ENCODE results near the gene TRIM33. TPM values are rescaled to one million over a fixed set of nuclear protein-coding genes. Genes with fewer than 3 reads are reported as not detected.
"Not testable (repeated sequence)": the region's sequence is repeated elsewhere in the genome, so short reads cannot be mapped to it uniquely, and the experiment has no call there.

TRIM33 gene
- total and polyA plus RNA-seq, 5 donors from 2014 or later: 27.7 to 56.6 (median 32.3) TPM

DNA sequence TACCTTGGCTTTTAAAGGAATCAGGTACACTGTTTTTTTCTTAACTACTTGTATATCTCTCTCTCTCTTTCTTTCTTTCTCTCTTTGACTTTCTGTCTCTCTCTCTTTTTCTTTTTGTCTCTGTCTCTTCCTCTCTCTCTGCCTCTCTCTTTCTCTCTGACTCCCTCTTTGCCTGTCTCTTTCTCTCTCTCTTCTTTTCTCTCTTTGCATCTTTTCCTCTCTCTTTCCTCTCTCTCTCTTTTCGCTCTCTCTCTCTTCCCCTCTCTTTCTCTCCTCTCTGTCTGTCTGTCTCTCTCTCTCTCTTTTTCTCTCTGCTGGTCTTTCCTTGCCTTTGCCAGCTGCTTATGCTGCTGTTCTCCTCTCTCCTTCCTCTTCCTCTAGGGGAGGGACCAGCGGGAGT is 143.2 kb downstream of the TRIM33 start:
- Mint-ChIP-seq H3K4me1 (no peaks in the 10 kb centered on the region), H3K27me3 (peaks cover 29% of the 10 kb centered on the region), H3K9me3 (peaks cover 0 to 25% (median 7%) of the 10 kb centered on the region in 7 donors), H3K27ac (no peak overlapping the region), H3K36me3 (no peaks in the 10 kb centered on the region), H3K4me3 (peak overlapping the region in 2 of 4 donors; percentile 2 to 52)
- ATAC-seq (ENCODE audit: low read depth in 2 of 2) (no peak), DNase-seq (no peak)
- peaks cover 12 to 15% of the 10 kb centered on the region in 2 experiments for H3K9me3 ChIP-seq (ENCODE audit: control insufficient read depth in 2 of 2, low read length in 2 of 2)
- H3K27me3 ChIP-seq (ENCODE audit: control insufficient read depth, insufficient read depth, low read length): peaks cover 3% of the 10 kb centered on the region
- no peaks in the 10 kb centered on the region for H3K4me1 ChIP-seq (ENCODE audit: control insufficient read depth, insufficient read depth, low read length, poor library complexity, severe bottlenecking)
- no peaks in the 10 kb centered on the region for H3K36me3 ChIP-seq (ENCODE audit: control insufficient read depth, insufficient read depth, low read length)
- no peak overlapping the region for H3K4me3 ChIP-seq (ENCODE audit: low read depth, low read length)
- H3K27ac ChIP-seq (ENCODE audit: insufficient read depth, low read length, poor library complexity, severe bottlenecking): no peak overlapping the region

DNA sequence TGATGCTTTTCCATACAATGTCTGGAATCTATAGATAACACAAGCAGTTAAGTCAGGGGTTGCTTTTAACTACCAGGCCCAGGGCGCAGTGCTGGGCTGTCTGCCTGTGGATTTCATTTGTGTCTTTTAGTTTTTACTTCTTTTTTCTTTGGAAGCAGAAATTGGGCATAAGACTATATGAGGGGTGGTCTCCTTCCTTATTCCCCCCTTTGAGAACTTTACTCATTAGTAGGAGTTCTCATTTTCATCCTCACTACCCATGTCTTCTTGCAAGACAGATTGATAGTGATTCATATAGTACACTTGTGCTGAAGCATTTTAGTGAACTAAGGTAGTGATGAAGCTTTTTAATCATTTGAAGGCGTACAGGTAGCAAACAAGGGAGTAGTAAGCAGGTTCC is 147.8 kb downstream of the TRIM33 start:
- not testable (repeated sequence) for H3K27me3 ChIP-seq (ENCODE audit: control insufficient read depth, insufficient read depth, low read length); H3K4me3 Mint-ChIP-seq; H3K4me3 ChIP-seq (ENCODE audit: low read depth, low read length); H3K4me1 Mint-ChIP-seq; DNase-seq; ATAC-seq (ENCODE audit: low read depth in 2 of 2); H3K36me3 ChIP-seq (ENCODE audit: control insufficient read depth, insufficient read depth, low read length); H3K27ac ChIP-seq (ENCODE audit: insufficient read depth, low read length, poor library complexity, severe bottlenecking); H3K27ac Mint-ChIP-seq; H3K36me3 Mint-ChIP-seq; H3K4me1 ChIP-seq (ENCODE audit: control insufficient read depth, insufficient read depth, low read length, poor library complexity, severe bottlenecking)
- peaks cover 0 to 38% (median 10%) of the 10 kb centered on the region in 7 donors for H3K9me3 Mint-ChIP-seq
- H3K27me3 Mint-ChIP-seq: peaks cover 28% of the 10 kb centered on the region
- peaks cover 19 to 33% of the 10 kb centered on the region in 2 experiments for H3K9me3 ChIP-seq (ENCODE audit: control insufficient read depth in 2 of 2, low read length in 2 of 2)

- Histone ChIP-seq H3K4me3 (ENCODE audit: low read depth, low read length) (no peak overlapping the region), H3K27me3 (ENCODE audit: control insufficient read depth, insufficient read depth, low read length) (peaks cover 4% of the 10 kb centered on the region), H3K9me3 (ENCODE audit: control insufficient read depth in 2 of 2, low read length in 2 of 2) (peaks cover 19 to 33% of the 10 kb centered on the region in 2 experiments), H3K36me3 (ENCODE audit: control insufficient read depth, insufficient read depth, low read length) (no peaks in the 10 kb centered on the region), H3K4me1 (ENCODE audit: control insufficient read depth, insufficient read depth, low read length, poor library complexity, severe bottlenecking) (no peaks in the 10 kb centered on the region), H3K27ac (ENCODE audit: insufficient read depth, low read length, poor library complexity, severe bottlenecking) (no peak overlapping the region)
- peaks cover 2 to 31% (median 6%) of the 10 kb centered on the region in 7 donors for H3K9me3 Mint-ChIP-seq
- no peak for DNase-seq
- no peaks in the 10 kb centered on the region for H3K4me1 Mint-ChIP-seq
- ATAC-seq (ENCODE audit: low read depth in 2 of 2): no peak
- no peaks in the 10 kb centered on the region for H3K36me3 Mint-ChIP-seq
- no peak overlapping the region for H3K27ac Mint-ChIP-seq
- H3K4me3 Mint-ChIP-seq: no peak overlapping the region
- peaks cover 21% of the 10 kb centered on the region for H3K27me3 Mint-ChIP-seq
These were observed 151.2 kb downstream of the TRIM33 start for GRCh38 chr1:114359791-114360190.

DNA sequence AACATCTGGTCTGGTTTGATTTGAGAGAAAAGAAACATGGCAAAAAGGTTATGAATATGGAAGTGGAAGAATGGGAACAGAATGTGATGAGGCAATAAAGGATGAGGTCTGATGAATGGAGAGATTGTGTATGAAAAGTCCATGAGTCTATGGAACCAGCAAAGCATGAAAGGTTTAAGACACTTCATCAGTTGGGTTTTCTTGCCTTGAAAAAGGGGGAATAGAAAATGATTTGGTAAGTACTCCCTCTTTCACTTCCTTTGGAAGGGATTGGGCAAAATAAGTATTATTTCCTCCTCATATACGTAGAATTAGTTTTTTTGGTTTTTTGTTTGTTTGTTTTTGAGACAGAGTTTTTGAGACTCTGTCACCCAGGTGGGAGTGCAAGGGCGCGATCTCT is 155.8 kb downstream of the TRIM33 start:
- ATAC-seq (ENCODE audit: low read depth in 2 of 2) (no peak), DNase-seq (no peak)
- Histone ChIP-seq H3K27me3 (ENCODE audit: control insufficient read depth, insufficient read depth, low read length) (peaks cover 4% of the 10 kb centered on the region), H3K36me3 (ENCODE audit: control insufficient read depth, insufficient read depth, low read length) (no peaks in the 10 kb centered on the region), H3K4me3 (ENCODE audit: low read depth, low read length) (no peak overlapping the region), H3K27ac (ENCODE audit: insufficient read depth, low read length, poor library complexity, severe bottlenecking) (no peak overlapping the region), H3K9me3 (ENCODE audit: control insufficient read depth in 2 of 2, low read length in 2 of 2) (no peaks in the 10 kb centered on the region), H3K4me1 (ENCODE audit: control insufficient read depth, insufficient read depth, low read length, poor library complexity, severe bottlenecking) (no peaks in the 10 kb centered on the region)
- Mint-ChIP-seq H3K36me3 (no peaks in the 10 kb centered on the region), H3K9me3 (peaks cover 0 to 4% (median 0%) of the 10 kb centered on the region in 7 donors), H3K27me3 (peaks cover 4% of the 10 kb centered on the region), H3K4me1 (no peaks in the 10 kb centered on the region), H3K27ac (peak overlapping the region in 1 of 3 donors; percentile 2), H3K4me3 (no peak overlapping the region)

- Histone ChIP-seq H3K9me3 (ENCODE audit: control insufficient read depth in 2 of 2, low read length in 2 of 2) (no peaks in the 10 kb centered on the region), H3K4me3 (ENCODE audit: low read depth, low read length) (no peak overlapping the region), H3K4me1 (ENCODE audit: control insufficient read depth, insufficient read depth, low read length, poor library complexity, severe bottlenecking) (no peaks in the 10 kb centered on the region), H3K27me3 (ENCODE audit: control insufficient read depth, insufficient read depth, low read length) (no peaks in the 10 kb centered on the region), H3K36me3 (ENCODE audit: control insufficient read depth, insufficient read depth, low read length) (no peaks in the 10 kb centered on the region), H3K27ac (ENCODE audit: insufficient read depth, low read length, poor library complexity, severe bottlenecking) (no peak overlapping the region)
- no peaks in the 10 kb centered on the region for H3K4me1 Mint-ChIP-seq
- DNase-seq (no peak), ATAC-seq (ENCODE audit: low read depth in 2 of 2) (no peak)
- H3K4me3 Mint-ChIP-seq: no peak overlapping the region
- H3K27ac Mint-ChIP-seq: peak overlapping the region in 1 of 3 donors; percentile 47
- H3K36me3 Mint-ChIP-seq: no peaks in the 10 kb centered on the region
- peaks cover 4% of the 10 kb centered on the region for H3K27me3 Mint-ChIP-seq
- H3K9me3 Mint-ChIP-seq: peaks cover 0 to 2% (median 0%) of the 10 kb centered on the region in 7 donors
These were observed 157.7 kb downstream of the TRIM33 start for GRCh38 chr1:114353262-114353661.

DNA sequence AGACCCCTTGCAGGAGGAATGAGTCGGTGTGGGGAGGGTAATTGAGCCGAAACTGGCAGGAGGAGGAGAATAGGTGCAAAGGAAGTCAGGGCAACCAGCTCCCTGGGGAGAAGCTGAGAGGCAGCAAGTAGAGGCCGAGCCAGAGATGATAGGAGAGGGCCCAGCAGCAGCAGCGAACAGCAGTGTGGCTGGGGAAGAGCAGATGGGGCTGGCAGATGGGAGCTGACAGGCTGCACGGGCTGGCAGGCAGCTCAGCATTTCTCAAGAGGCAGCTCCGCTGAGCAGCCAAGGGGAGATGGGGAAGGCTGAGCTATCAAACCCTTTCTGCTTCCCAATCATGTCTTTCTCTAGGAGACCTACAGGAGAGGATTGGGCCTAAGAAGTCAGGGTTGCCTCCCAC is 158.2 kb downstream of the TRIM33 start:
- H3K27me3 ChIP-seq (ENCODE audit: control insufficient read depth, insufficient read depth, low read length): no peaks in the 10 kb centered on the region
- H3K36me3 ChIP-seq (ENCODE audit: control insufficient read depth, insufficient read depth, low read length): no peaks in the 10 kb centered on the region
- peaks cover 4% of the 10 kb centered on the region for H3K27me3 Mint-ChIP-seq
- H3K4me3 ChIP-seq (ENCODE audit: low read depth, low read length): no peak overlapping the region
- no peaks in the 10 kb centered on the region for H3K36me3 Mint-ChIP-seq
- peaks cover 0 to 2% (median 0%) of the 10 kb centered on the region in 7 donors for H3K9me3 Mint-ChIP-seq
- ATAC-seq (ENCODE audit: low read depth in 2 of 2) (no peak), DNase-seq (no peak)
- H3K9me3 ChIP-seq (ENCODE audit: control insufficient read depth in 2 of 2, low read length in 2 of 2): no peaks in the 10 kb centered on the region
- H3K27ac ChIP-seq (ENCODE audit: insufficient read depth, low read length, poor library complexity, severe bottlenecking): no peak overlapping the region
- peak overlapping the region in 1 of 3 donors; percentile 69 for H3K27ac Mint-ChIP-seq
- H3K4me1 Mint-ChIP-seq: no peaks in the 10 kb centered on the region
- no peak overlapping the region for H3K4me3 Mint-ChIP-seq
- H3K4me1 ChIP-seq (ENCODE audit: control insufficient read depth, insufficient read depth, low read length, poor library complexity, severe bottlenecking): no peaks in the 10 kb centered on the region

GRCh38 chr1:114350731-114351445 is 160.1 kb downstream of the TRIM33 start:
- H3K4me3 Mint-ChIP-seq: no peak overlapping the region
- H3K9me3 Mint-ChIP-seq: peaks cover 0 to 2% (median 0%) of the 10 kb centered on the region in 7 donors
- H3K4me1 Mint-ChIP-seq: peaks cover 0 to 10% (median 4%) of the 10 kb centered on the region in 4 donors
- H3K27ac ChIP-seq (ENCODE audit: insufficient read depth, low read length, poor library complexity, severe bottlenecking): no peak overlapping the region
- no peak for ATAC-seq (ENCODE audit: low read depth in 2 of 2)
- H3K9me3 ChIP-seq (ENCODE audit: control insufficient read depth in 2 of 2, low read length in 2 of 2): no peaks in the 10 kb centered on the region
- no peak for DNase-seq
- no peak overlapping the region for H3K4me3 ChIP-seq (ENCODE audit: low read depth, low read length)
- H3K27me3 ChIP-seq (ENCODE audit: control insufficient read depth, insufficient read depth, low read length): no peaks in the 10 kb centered on the region
- no peaks in the 10 kb centered on the region for H3K36me3 ChIP-seq (ENCODE audit: control insufficient read depth, insufficient read depth, low read length)
- H3K27me3 Mint-ChIP-seq: peaks cover 4% of the 10 kb centered on the region
- H3K36me3 Mint-ChIP-seq: no peaks in the 10 kb centered on the region
- no peak overlapping the region for H3K27ac Mint-ChIP-seq
- peaks cover 9% of the 10 kb centered on the region for H3K4me1 ChIP-seq (ENCODE audit: control insufficient read depth, insufficient read depth, low read length, poor library complexity, severe bottlenecking)

Data from CD4-positive, CD25-positive, alpha-beta regulatory T cell (primary cell).